GM23248 (cell line): ENCODE data around the gene MATN4. TPM values are rescaled to one million over a fixed set of nuclear protein-coding genes. Genes with fewer than 3 reads are reported as not detected.
A peak's percentile ranks its signal among the peaks of the same experiment; 100 is the strongest.

Experiments
- DNase-seq: peaks from one replicate; pipeline ENCODE4 v3.0.0-alpha.2; 2015
- H2AFZ ChIP-seq: fragments of 200-600 bp; sonication (generic); 2 replicates; pipeline ENCODE4 v1.6.1; 2016; ENCODE audit warnings: antibody characterized with exemption
- H3F3A ChIP-seq: fragments of 200-600 bp; sonication (generic); 2 replicates; pipeline ENCODE4 v1.6.1; 2016; ENCODE audit warnings: mild to moderate bottlenecking, antibody characterized with exemption, mixed run types; ENCODE audit not compliant: insufficient read depth
- H3K27ac ChIP-seq: fragments of 200-600 bp; sonication (generic); 2 replicates; pipeline ENCODE4 v1.5.1; 2016; ENCODE audit warnings: mild to moderate bottlenecking
- H3K27me3 ChIP-seq: fragments of 200-600 bp; sonication (generic); replicated peaks from 2 replicates; pipeline ENCODE4 v1.6.1; 2016; ENCODE audit warnings: mild to moderate bottlenecking; ENCODE audit not compliant: insufficient read depth
- H3K36me3 ChIP-seq: fragments of 200-600 bp; sonication (generic); 2 replicates; pipeline ENCODE4 v1.6.1; 2016; ENCODE audit warnings: low read depth, mild to moderate bottlenecking
- H3K4me1 ChIP-seq: fragments of 200-600 bp; sonication (generic); 2 replicates; pipeline ENCODE4 v1.6.1; 2016; ENCODE audit warnings: mild to moderate bottlenecking; ENCODE audit not compliant: insufficient read depth
- H3K4me2 ChIP-seq: fragments of 200-600 bp; sonication (generic); one replicate; pipeline ENCODE4 v1.6.1; 2016; ENCODE audit warnings: mild to moderate bottlenecking; ENCODE audit not compliant: unreplicated experiment
- H3K4me3 ChIP-seq: fragments of 200-600 bp; sonication (generic); 2 replicates; pipeline ENCODE4 v1.5.1; 2016; ENCODE audit warnings: mild to moderate bottlenecking
- H3K79me2 ChIP-seq: fragments of 200-600 bp; sonication (generic); 2 replicates; pipeline ENCODE4 v1.6.1; 2016; ENCODE audit warnings: mild to moderate bottlenecking; ENCODE audit not compliant: insufficient read depth
- H3K9ac ChIP-seq: fragments of 200-600 bp; sonication (generic); 2 replicates; pipeline ENCODE4 v1.6.1; 2016; ENCODE audit warnings: mild to moderate bottlenecking
- H3K9me2 ChIP-seq: fragments of 200-600 bp; sonication (generic); 2 replicates; pipeline ENCODE4 v1.6.1; 2016; ENCODE audit warnings: mixed run types, mild to moderate bottlenecking, moderate library complexity; ENCODE audit not compliant: insufficient read depth
- H3K9me3 ChIP-seq: fragments of 200-600 bp; sonication (generic); one replicate; pipeline ENCODE4 v1.6.1; 2017; ENCODE audit warnings: low read depth
- H4K20me1 ChIP-seq: fragments of 200-600 bp; sonication (generic); 2 replicates; pipeline ENCODE4 v1.6.0; 2016; ENCODE audit not compliant: insufficient read depth
- EZH2 ChIP-seq: fragments of 200-600 bp; sonication (generic); IDR thresholded peaks from 2 replicates; pipeline ENCODE4 v1.6.1; 2018; ENCODE audit warnings: antibody characterized with exemption, mild to moderate bottlenecking; ENCODE audit not compliant: insufficient read depth, poor library complexity, severe bottlenecking
- EZH2phosphoT487 ChIP-seq: fragments of 200-600 bp; sonication (generic); IDR thresholded peaks from 2 replicates; pipeline ENCODE4 v1.6.1; 2018; ENCODE audit warnings: antibody characterized with exemption, moderate library complexity, mild to moderate bottlenecking, low read depth; ENCODE audit not compliant: insufficient read depth
- WGBS, 2 experiments: methylation state at CpG; one replicate each; pipeline ENCODE4 v1.1.6; 2015 to 2017; ENCODE audit warnings: low lambda C conversion rate in 2 of 2, low coverage in 1 of 2; ENCODE audit errors: missing lambda C conversion rate in 2 of 2; 5-methylcytosine and 5-hydroxymethylcytosine counted together
- in situ Hi-C: fragments of 300-500 bp; cut with MboI; formaldehyde crosslinking; loops from 2 replicates; pipeline ENCODE4 v1.15.0; 2020
- polyA plus RNA-seq: library from polyadenylated mRNA; unstranded; fragments of >200 nt; fragmentation: Nextera tagmentation; extraction: Ambion mirVana; gene quantifications from 2 replicates; pipeline ENCODE4 v1.2.1, GENCODE V29; 2016
- total RNA-seq: library from RNA; depleted of rRNA; stranded (reverse); fragments of >200 nt; shearing (Covaris generic); gene quantifications from 2 replicates; pipeline ENCODE4 v1.2.3, GENCODE V29; 2014

The MATN4 gene
- total and polyA plus RNA-seq, 2 experiments from 2014 or later = not detected

GRCh38 chr20:45279992-45280391, 28.1 kb downstream of the MATN4 start:
- Histone ChIP-seq H3K27me3 (peaks cover 22% of the 10 kb centered on the region; the same call in 1 of the 2 replicates), H3K9ac (no peak overlapping the region), H3K9me2 (no peaks in the 10 kb centered on the region), H3K4me1 (peaks cover 9% of the 10 kb centered on the region; the same call in 1 of the 2 replicates), H3K4me2 (no peak overlapping the region), H3K79me2 (no peaks in the 10 kb centered on the region), H3K36me3 (no peaks in the 10 kb centered on the region), H3K27ac (no peak overlapping the region), H3K9me3 (no peaks in the 10 kb centered on the region), H2AFZ (no peak overlapping the region), H3F3A (no peaks in the 10 kb centered on the region), H4K20me1 (no peaks in the 10 kb centered on the region), H3K4me3 (no peak overlapping the region)
- 10 to 11% methylated on average over 1 of the region's 1 CpG for WGBS, 2 experiments
- no peak for DNase-seq
- in situ Hi-C loops = loop anchor here (25.0 kb wide), 1 partner anchor 243 kb away; no protein-coding TSS in a partner anchor
- TF ChIP-seq EZH2 = no peak
- TF ChIP-seq EZH2phosphoT487 = no peak

- no peaks in the 10 kb centered on the region for H3K9me3 ChIP-seq
- DNase-seq = no peak
- H2AFZ ChIP-seq = no peak overlapping the region
- no peak overlapping the region for H3K27ac ChIP-seq
- H3K4me3 ChIP-seq = no peak overlapping the region
- no peaks in the 10 kb centered on the region for H4K20me1 ChIP-seq
- H3K4me1 ChIP-seq = no peaks in the 10 kb centered on the region
- no peaks in the 10 kb centered on the region for H3K36me3 ChIP-seq
- no peak for TF ChIP-seq EZH2phosphoT487
- no peak for TF ChIP-seq EZH2
- WGBS, 2 experiments = 58 to 59% methylated on average over 3 of the region's 3 CpGs
- no peaks in the 10 kb centered on the region for H3F3A ChIP-seq
- in situ Hi-C loops = loop anchor here (25.0 kb wide), 1 partner anchor 238 kb away; no protein-coding TSS in a partner anchor
- H3K9me2 ChIP-seq = no peaks in the 10 kb centered on the region
- no peak overlapping the region for H3K9ac ChIP-seq
- no peak overlapping the region for H3K4me2 ChIP-seq
- H3K27me3 ChIP-seq = peaks cover 33% of the 10 kb centered on the region
- H3K79me2 ChIP-seq = no peaks in the 10 kb centered on the region
Observed at GRCh38 chr20:45275338-45275737, 32.8 kb downstream of the MATN4 start.

- 10 to 11% methylated on average over 4 of the region's 4 CpGs for WGBS, 2 experiments
- Histone ChIP-seq H4K20me1 (no peaks in the 10 kb centered on the region), H3F3A (no peaks in the 10 kb centered on the region), H3K36me3 (no peaks in the 10 kb centered on the region), H3K4me1 (no peaks in the 10 kb centered on the region), H2AFZ (no peak overlapping the region), H3K27ac (no peak overlapping the region), H3K9ac (no peak overlapping the region), H3K4me3 (no peak overlapping the region), H3K4me2 (no peak overlapping the region), H3K9me2 (no peaks in the 10 kb centered on the region), H3K9me3 (no peaks in the 10 kb centered on the region), H3K79me2 (no peaks in the 10 kb centered on the region), H3K27me3 (peaks cover 27% of the 10 kb centered on the region)
- TF ChIP-seq EZH2 = no peak
- TF ChIP-seq EZH2phosphoT487 = no peak
- DNase-seq = no peak
- in situ Hi-C loops = no loop called here
Observed at GRCh38 chr20:45269754-45270270, 38.3 kb downstream of the MATN4 start.

GRCh38 chr20:45269056-45269455, 39.0 kb downstream of the MATN4 start:
- Histone ChIP-seq H3K4me3 (no peak overlapping the region), H3K36me3 (no peaks in the 10 kb centered on the region), H3F3A (no peaks in the 10 kb centered on the region), H3K9ac (no peak overlapping the region), H3K9me3 (no peaks in the 10 kb centered on the region), H3K27me3 (peaks cover 22% of the 10 kb centered on the region), H4K20me1 (no peaks in the 10 kb centered on the region), H3K79me2 (no peaks in the 10 kb centered on the region), H3K9me2 (no peaks in the 10 kb centered on the region), H3K4me2 (no peak overlapping the region), H3K27ac (no peak overlapping the region), H3K4me1 (no peaks in the 10 kb centered on the region), H2AFZ (no peak overlapping the region)
- TF ChIP-seq EZH2phosphoT487 (no peak), EZH2 (no peak)
- no peak for DNase-seq
- in situ Hi-C loops = no loop called here
- 51 to 72% methylated on average over 3 of the region's 3 CpGs for WGBS, 2 experiments

GRCh38 chr20:45268531-45268930, 39.6 kb downstream of the MATN4 start:
- no peaks in the 10 kb centered on the region for H3K9me3 ChIP-seq
- H3K79me2 ChIP-seq = no peaks in the 10 kb centered on the region
- H3K4me3 ChIP-seq = no peak overlapping the region
- in situ Hi-C loops = no loop called here
- no peaks in the 10 kb centered on the region for H3K36me3 ChIP-seq
- no peak overlapping the region for H3K4me2 ChIP-seq
- H3K27me3 ChIP-seq = peaks cover 27% of the 10 kb centered on the region
- H2AFZ ChIP-seq = no peak overlapping the region
- H3K9me2 ChIP-seq = no peaks in the 10 kb centered on the region
- 24 to 33% methylated on average over 3 of the region's 3 CpGs for WGBS, 2 experiments
- no peaks in the 10 kb centered on the region for H3F3A ChIP-seq
- H3K27ac ChIP-seq = no peak overlapping the region
- peak; percentile 34 for DNase-seq
- H4K20me1 ChIP-seq = no peaks in the 10 kb centered on the region
- no peaks in the 10 kb centered on the region for H3K4me1 ChIP-seq
- no peak overlapping the region for H3K9ac ChIP-seq
- TF ChIP-seq EZH2phosphoT487 = no peak
- no peak for TF ChIP-seq EZH2
